ENCODE measurements around the gene LHPP. TPM values are rescaled to one million over a fixed set of nuclear protein-coding genes. Genes with fewer than 3 reads are reported as not detected.

The LHPP gene
- total and polyA plus RNA-seq, 9 donors: 4.3 to 19.9 (median 12.6) TPM

DNA sequence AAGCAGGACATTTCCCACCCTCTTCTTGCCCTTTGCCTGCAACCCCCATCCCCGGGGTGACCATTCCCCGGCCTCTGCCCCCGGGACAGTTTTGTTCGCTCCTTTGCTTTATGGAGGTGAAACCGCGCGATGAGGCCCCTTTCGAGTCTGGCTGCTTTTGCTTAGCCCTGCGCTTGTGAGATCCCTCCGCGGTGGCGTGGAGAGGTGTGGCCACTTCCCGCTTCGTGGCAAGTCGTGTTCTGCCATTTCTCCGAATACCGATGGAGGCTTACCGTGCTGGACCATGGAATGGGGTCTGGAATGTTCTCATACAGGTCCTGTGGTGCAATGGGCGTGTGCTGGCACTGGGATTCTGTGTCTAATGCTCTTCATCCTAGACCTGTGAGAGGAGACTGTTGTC, 106.7 kb downstream of the LHPP start:
- intact Hi-C loops (cut with DNase I): no loop called here
- Histone ChIP-seq H3K4me1 (ENCODE audit: insufficient read depth) (no peaks in the 10 kb centered on the region), H3K4me3 (no peak overlapping the region), H3K9me3 (no peaks in the 10 kb centered on the region), H3K36me3 (no peaks in the 10 kb centered on the region), H3K27ac (no peak overlapping the region), H3K27me3 (no peaks in the 10 kb centered on the region)
- TF ChIP-seq, protein P1, sequence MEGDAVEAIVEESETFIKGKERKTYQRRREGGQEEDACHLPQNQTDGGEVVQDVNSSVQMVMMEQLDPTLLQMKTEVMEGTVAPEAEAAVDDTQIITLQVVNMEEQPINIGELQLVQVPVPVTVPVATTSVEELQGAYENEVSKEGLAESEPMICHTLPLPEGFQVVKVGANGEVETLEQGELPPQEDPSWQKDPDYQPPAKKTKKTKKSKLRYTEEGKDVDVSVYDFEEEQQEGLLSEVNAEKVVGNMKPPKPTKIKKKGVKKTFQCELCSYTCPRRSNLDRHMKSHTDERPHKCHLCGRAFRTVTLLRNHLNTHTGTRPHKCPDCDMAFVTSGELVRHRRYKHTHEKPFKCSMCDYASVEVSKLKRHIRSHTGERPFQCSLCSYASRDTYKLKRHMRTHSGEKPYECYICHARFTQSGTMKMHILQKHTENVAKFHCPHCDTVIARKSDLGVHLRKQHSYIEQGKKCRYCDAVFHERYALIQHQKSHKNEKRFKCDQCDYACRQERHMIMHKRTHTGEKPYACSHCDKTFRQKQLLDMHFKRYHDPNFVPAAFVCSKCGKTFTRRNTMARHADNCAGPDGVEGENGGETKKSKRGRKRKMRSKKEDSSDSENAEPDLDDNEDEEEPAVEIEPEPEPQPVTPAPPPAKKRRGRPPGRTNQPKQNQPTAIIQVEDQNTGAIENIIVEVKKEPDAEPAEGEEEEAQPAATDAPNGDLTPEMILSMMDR (IDR thresholded peaks at IDR 0.05): no peak
- TF ChIP-seq EP300 (IDR thresholded peaks at IDR 0.05) (no peak), POLR2A (IDR thresholded peaks at IDR 0.05) (no peak)
- no peak for DNase-seq
- 88 to 90% (median 89%) methylated on average over 19 of the region's 19 CpGs for WGBS, 3 donors

DNA sequence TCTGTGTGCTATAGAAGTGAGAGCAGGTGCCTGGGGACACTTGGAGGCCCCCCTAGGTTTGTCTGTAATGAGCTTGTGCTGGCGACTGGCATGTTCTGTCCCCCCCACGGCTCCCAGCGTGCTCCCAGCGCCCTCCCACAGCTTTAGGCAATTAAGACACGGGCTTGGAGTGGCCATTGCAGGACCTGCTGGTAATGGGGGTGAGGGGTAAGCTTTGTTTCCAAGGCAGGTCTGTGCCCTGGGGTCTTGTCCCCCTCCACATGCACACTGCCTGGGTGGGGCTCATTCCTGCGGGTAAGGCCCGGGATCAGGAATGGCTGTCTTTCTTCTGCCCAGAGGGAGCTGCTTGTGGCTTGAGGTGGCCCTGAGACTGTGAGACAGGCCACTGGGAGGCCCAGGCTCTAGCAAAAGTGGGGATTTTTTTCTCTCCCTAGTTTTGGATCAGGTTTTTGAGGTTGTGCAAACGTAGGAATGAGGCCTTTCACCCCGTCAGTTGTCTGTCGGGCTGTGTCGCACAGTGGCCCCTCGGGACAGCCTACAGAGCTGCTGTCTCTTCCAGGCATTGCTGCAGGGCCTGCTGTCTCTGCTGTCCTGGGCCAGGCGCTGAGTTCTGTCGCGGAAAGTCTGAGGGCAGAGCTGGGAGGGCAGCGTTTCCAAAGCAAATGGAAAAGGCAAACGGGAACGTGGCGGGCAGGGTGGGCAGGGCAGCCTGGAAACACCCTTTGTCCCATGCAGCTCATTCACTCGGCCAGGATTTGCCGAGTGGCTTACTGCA, 107.4 kb downstream of the LHPP start:
- Histone ChIP-seq H3K27me3 (no peaks in the 10 kb centered on the region), H3K4me1 (ENCODE audit: insufficient read depth) (no peaks in the 10 kb centered on the region), H3K36me3 (no peaks in the 10 kb centered on the region)

DNA sequence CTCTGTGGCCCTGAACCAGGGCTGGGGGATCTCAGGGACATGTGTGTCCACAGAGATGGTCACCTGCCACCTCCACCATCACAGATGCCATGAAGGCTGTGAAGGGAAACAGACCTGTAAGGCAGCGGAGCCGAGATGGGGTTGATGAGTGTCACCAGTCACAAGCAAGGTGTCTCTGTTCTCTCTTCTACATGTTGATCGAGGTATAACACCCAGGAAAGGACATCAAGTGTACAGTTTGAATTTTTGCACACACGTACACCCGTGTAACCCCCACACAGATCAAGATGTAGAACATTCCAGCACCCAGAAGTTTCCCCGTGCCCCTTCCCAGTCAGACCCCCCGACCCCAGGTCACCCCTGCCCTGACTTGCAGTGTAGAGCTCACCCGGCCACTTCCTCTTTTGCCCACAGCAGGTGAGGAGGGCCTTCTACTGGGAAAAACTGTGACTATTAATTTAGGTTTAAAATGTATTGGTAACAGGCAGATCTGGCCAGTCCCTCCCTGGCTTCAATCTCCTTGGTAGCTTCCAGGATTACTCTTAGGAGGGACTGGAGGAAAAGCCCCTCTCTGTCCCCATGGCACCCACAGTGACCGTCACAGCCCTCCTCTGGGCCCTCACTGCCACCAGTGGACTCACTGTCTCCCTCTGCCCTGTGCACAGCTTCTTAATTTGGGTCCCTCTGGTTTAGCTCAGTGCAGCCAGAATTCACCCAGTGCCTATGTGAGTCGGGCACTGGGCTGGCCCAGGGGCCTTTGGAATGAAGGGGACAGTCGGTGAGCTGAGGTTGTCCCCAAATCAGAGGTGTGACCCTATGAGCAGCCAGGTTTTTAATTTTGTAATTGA, 108.2 kb downstream of the LHPP start:
- no peaks in the 10 kb centered on the region for H3K4me1 ChIP-seq (ENCODE audit: insufficient read depth)
- 70 to 87% (median 80%) methylated on average over 11 of the region's 11 CpGs for WGBS, 3 donors
- TF ChIP-seq POLR2A (IDR thresholded peaks at IDR 0.05): no peak
- TF ChIP-seq EP300 (IDR thresholded peaks at IDR 0.05): no peak
- TF ChIP-seq, protein P1 (IDR thresholded peaks at IDR 0.05): no peak
- no peak overlapping the region for H3K4me3 ChIP-seq
- DNase-seq: no peak
- no peak overlapping the region for H3K27ac ChIP-seq
- intact Hi-C loops (cut with DNase I): no loop called here
- no peaks in the 10 kb centered on the region for H3K36me3 ChIP-seq
- H3K9me3 ChIP-seq: no peaks in the 10 kb centered on the region
- no peaks in the 10 kb centered on the region for H3K27me3 ChIP-seq

More for the DNA sequence above, 107.4 kb downstream of the LHPP start:
- TF ChIP-seq, protein P1 (IDR thresholded peaks at IDR 0.05): no peak
- TF ChIP-seq EP300 (IDR thresholded peaks at IDR 0.05): no peak
- no peak for TF ChIP-seq POLR2A (IDR thresholded peaks at IDR 0.05)
- WGBS, 3 donors: 76 to 81% (median 79%) methylated on average over 21 of the region's 21 CpGs
- no peak overlapping the region for H3K27ac ChIP-seq
- no peak overlapping the region for H3K4me3 ChIP-seq
- DNase-seq: no peak
- intact Hi-C loops (cut with DNase I): no loop called here
- no peaks in the 10 kb centered on the region for H3K9me3 ChIP-seq

DNA sequence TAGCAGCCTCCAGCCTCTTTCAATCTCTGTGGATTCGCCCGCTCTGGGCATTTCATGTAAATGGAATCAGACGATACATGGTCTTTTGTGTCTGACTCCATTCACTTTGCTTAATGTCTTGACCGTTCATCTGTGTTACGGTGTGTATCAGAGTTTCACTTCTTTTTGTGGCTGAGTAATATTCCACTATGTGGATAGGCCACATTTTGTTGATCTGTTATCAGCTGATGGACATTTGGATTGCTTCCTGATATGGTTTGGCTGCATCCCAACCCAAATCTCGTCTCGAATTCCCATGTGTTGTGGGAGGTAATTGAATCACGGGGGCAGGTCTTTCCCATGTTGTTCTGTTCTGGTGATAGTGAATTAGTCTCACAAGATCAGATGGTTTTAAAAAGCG, 109.0 kb downstream of the LHPP start:
- TF ChIP-seq EP300 (IDR thresholded peaks at IDR 0.05): no peak
- TF ChIP-seq, protein P1 (IDR thresholded peaks at IDR 0.05): no peak
- no peak for TF ChIP-seq POLR2A (IDR thresholded peaks at IDR 0.05)
- Histone ChIP-seq H3K36me3 (no peaks in the 10 kb centered on the region), H3K4me1 (ENCODE audit: insufficient read depth) (no peaks in the 10 kb centered on the region), H3K27ac (no peak overlapping the region), H3K27me3 (no peaks in the 10 kb centered on the region), H3K9me3 (no peaks in the 10 kb centered on the region), H3K4me3 (no peak overlapping the region)
- intact Hi-C loops (cut with DNase I): no loop called here
- no peak for DNase-seq
- 81 to 86% (median 86%) methylated on average over 9 of the region's 9 CpGs for WGBS, 3 donors
